ENCODE data around the gene GPR3. TPM values are rescaled to one million over a fixed set of nuclear protein-coding genes. Genes with fewer than 3 reads are reported as not detected.

GPR3 gene
- total RNA-seq, 3 donors from 2014 or later: 0.14 TPM; not detected in 2

GRCh38 chr1:27433706-27434105 lies 41.3 kb downstream of the GPR3 start:
- no peaks in the 10 kb centered on the region for H3K9me3 ChIP-seq
- no peak overlapping the region for H3K4me3 ChIP-seq
- no peaks in the 10 kb centered on the region for H3K36me3 ChIP-seq (ENCODE audit: low read depth)
- ATAC-seq (no peak), DNase-seq (no peak)
- TF ChIP-seq CTCF (IDR thresholded peaks at IDR 0.05): no peak
- intact Hi-C loops (cut with DNase I, micrococcal nuclease): no loop called here
- H3K4me1 ChIP-seq (ENCODE audit: low read depth): peaks cover 77% of the 10 kb centered on the region

DNA sequence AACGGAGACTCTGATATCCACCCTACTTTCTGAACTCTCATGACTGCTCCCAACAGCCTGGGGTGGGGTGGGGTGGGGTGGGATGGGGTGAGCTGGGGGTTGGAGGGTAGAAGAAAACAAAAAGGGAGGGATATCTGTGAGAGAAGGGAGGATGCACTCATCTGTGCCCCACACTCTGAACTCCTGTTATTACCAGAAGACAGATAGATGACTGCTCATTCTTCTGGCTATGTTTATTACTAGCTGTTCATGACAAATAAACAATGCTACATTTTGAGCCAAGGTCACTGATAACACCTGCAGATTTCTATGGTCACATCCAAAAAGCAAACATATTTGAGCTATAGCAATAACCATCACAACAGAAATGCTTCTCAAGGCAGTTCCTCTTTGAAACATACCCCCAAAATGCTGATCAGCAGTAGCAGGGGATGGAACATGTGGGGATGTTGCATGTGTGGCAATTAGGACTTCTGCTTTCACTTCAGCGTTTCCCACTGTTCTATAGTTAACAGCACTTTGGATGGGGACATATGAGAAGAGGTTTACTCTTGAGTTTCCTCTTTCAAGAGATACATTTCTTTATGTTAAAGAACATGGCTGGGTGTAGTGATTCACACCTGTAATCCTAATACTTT lies 43.3 kb downstream of the GPR3 start:
- H3K4me1 ChIP-seq (ENCODE audit: low read depth): peaks cover 83% of the 10 kb centered on the region
- DNase-seq: peak in 1 of 3 donors; percentile 29
- no peak for TF ChIP-seq CTCF (IDR thresholded peaks at IDR 0.05)
- H3K36me3 ChIP-seq (ENCODE audit: low read depth): no peaks in the 10 kb centered on the region
- H3K9me3 ChIP-seq: no peaks in the 10 kb centered on the region
- intact Hi-C loops (cut with DNase I, micrococcal nuclease): no loop called here
- H3K4me3 ChIP-seq: no peak overlapping the region
- ATAC-seq: peak; percentile 62

GRCh38 chr1:27436204-27437159 lies 44.1 kb downstream of the GPR3 start:
- TF ChIP-seq CTCF (IDR thresholded peaks at IDR 0.05): no peak
- Histone ChIP-seq H3K9me3 (no peaks in the 10 kb centered on the region), H3K4me1 (ENCODE audit: low read depth) (peaks cover 78% of the 10 kb centered on the region), H3K4me3 (no peak overlapping the region), H3K36me3 (ENCODE audit: low read depth) (no peaks in the 10 kb centered on the region)
- intact Hi-C loops (cut with DNase I, micrococcal nuclease): no loop called here
- ATAC-seq (peak; percentile 93), DNase-seq (peak in 1 of 3 donors; percentile 76)

DNA sequence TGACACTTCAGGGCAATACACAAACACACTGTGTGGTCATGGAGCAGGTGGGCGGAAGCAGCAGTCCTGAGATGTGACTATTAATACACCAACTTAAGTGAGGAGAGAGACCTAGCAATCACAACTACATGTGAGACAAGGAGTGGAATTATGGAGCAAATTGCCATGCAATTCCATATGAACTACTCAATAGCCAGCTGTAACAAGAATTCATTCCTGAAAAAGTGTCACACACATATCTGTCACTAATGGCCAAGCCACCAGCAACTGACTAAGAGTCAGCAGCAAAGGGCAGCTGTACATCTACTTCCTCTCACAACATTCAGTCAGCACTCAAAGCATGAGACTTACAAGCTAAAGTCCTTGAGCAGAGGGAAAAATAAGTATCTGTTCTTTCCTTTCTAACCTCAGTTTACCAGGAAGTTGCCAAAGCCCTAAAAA lies 46.2 kb downstream of the GPR3 start:
- intact Hi-C loops (cut with DNase I, micrococcal nuclease): no loop called here
- DNase-seq: no peak
- Histone ChIP-seq H3K4me3 (no peak overlapping the region), H3K4me1 (ENCODE audit: low read depth) (peaks cover 67% of the 10 kb centered on the region), H3K9me3 (no peaks in the 10 kb centered on the region), H3K36me3 (ENCODE audit: low read depth) (no peaks in the 10 kb centered on the region)
- peak; percentile 40 for ATAC-seq
- TF ChIP-seq CTCF (IDR thresholded peaks at IDR 0.05): no peak

DNA sequence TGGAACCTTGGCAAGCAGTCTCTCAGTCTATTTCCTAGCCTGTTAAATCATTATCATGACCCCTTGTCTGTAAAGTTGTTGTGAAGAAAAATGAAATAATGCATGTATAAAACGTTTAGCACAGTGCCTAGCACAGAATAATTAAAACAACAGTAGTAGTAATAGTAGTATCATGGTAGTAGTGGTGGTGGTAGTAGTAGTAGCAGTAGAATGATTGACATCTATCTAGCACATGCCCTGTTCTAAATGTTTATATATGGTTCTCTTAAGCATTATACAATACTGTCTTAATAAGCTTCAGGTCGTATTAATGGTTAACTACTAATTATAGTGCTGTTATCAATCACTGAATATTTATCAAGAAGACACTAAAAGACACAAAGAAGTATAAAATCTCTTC lies 46.7 kb downstream of the GPR3 start:
- Histone ChIP-seq H3K4me1 (ENCODE audit: low read depth) (peaks cover 63% of the 10 kb centered on the region), H3K36me3 (ENCODE audit: low read depth) (no peaks in the 10 kb centered on the region), H3K4me3 (no peak overlapping the region), H3K9me3 (no peaks in the 10 kb centered on the region)
- ATAC-seq (no peak), DNase-seq (no peak)
- TF ChIP-seq CTCF (IDR thresholded peaks at IDR 0.05): no peak
- intact Hi-C loops (cut with DNase I, micrococcal nuclease): no loop called here

Measured in mucosa of descending colon (tissue), 3 donors.